Colon (tissue), 2 donors: Measurements from ENCODE around the gene PSMB5.

Source experiments
- FAIRE-seq: peaks from 2 replicates; lab custom pipeline; 2012; peaks lifted over from hg19 to GRCh38; lab: Jason Lieb, UNC
- donor health status: control.
- donor health status: control.

Gene PSMB5

DNA sequence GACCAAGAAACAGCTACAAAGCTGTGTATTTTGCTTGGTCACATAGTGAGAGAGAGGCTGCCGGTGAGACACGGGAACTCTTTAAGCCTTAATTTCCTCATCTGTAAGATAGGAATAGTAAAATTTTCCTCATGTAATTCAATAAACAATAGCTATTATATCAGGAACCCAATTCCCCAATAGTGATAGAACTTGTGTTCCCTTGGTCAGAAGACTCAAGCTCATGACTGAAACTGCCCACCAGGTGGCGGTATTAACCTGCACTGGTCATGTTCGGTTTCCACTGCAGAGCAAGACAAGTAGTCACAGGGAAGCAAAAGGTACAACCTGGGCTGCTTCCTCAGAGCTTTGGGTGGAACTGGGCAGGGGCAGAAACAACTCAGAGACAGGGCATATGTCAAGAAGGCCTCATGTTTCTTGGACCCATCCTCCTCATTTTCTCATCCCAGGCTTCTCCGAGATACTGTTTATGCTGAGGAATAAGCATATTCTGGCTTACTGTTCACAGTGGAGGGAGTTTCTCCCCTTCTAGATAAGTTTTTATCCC, 48.1 kb downstream of the PSMB5 start:
- no peak for FAIRE-seq

DNA sequence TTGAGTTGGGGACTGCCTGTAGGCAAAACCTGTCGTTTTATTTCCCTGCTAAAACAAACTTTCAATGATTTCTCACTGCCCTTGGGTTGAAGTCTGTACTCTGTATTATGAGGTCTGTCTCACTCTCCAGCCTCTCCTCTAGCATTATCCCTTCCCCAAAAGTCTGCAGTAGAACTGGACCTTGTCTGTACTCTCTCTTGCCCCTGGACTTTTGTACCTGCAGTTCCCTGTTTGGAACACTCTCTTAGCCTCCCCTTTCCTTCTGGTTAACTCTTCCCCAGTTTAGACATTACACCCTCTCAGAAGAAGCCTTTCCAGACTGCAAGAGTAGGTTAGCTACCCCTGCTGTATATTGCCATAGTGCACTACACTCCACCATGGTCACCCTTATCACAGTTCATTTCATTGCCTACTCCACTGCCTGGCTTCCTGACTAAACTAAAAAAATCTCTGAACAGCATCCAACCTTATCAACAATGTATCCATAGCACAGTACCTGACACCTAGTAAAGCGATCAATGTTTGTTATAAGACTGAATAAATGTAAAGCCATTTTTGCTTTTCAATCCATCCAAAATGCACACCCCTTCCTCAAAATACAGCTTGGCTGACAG, 48.7 kb downstream of the PSMB5 start:
- FAIRE-seq, result no peak

GRCh38 chr14:22984959-22985658, 49.6 kb downstream of the PSMB5 start:
- FAIRE-seq, result no peak

- no peak for FAIRE-seq
These were observed 52.0 kb downstream of the PSMB5 start, which contains the start of gene AJUBA for GRCh38 chr14:22982477-22983245. TSS of gene AJUBA (minus strand) at chr14:22982551. CDS start at chr14:22982266, 285 bp downstream.

DNA sequence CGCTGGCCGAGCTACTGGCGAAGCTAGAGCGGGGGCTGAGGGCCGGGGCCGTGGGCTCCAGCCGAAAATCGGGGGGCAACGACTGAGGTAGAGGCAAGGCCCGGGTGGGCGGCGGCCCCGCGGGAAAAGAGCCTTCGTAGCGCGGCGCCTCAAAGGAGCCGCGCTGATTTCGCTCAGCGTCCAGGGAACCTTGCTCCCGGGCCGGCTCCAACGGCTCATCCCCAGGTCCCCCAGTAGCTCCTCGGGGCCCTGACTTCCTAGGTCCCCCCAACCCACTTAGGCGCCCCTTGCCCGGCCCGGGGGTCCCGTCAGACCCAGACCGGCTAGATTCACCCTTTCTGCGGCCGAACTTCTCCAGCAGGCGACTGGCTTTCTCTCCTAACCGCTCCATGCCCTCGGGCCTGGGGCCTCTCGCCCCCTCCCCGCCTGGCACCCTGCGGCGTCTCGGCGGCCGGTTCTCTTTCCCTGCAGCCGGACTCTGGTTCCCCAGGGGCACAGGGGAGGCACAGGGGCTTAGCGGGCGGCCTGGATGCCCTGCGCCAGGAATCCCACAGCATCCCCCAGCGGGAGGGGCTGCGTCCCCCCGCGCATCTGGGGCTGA, 52.7 kb downstream of the PSMB5 start:
- no peak for FAIRE-seq

DNA sequence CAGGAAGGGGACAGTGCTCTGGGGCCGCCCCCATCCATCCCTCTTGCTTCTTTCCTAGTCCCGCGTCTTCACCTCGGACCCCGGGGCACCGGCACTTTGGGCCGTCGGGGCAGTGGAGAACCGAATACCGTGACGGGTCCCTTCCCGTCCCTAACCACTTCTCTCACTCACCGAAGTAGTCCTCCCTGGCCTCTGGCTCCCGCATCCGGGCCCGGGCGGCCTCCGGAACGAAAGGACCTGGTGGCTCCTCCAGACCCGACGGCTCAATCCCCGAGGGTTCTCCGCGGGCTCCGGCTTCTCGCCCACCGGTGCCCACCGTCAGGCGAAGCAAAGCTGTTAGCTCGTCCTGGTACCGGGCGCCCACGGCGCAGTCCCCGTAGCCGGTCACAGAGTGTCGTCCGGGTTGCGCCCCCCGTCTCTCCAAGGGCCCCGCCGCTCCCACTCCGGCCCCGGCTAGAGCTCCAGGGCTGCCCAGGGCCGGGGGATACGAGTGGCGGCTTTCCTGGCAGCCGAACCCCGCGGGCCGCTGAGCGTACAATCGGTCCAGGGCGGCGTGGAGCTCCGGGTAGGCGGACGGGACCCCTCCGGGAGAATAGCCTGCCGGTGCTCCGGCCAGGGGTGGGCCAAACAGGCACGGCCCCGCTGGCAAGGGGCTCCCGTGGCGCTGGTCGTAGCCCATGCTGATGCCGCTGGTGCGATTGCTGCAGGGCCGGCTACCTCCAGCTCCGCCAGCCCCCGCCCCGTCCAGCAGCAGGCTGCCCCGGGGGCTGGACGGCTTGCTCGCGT, 53.4 kb downstream of the PSMB5 start:
- FAIRE-seq, result no peak

DNA sequence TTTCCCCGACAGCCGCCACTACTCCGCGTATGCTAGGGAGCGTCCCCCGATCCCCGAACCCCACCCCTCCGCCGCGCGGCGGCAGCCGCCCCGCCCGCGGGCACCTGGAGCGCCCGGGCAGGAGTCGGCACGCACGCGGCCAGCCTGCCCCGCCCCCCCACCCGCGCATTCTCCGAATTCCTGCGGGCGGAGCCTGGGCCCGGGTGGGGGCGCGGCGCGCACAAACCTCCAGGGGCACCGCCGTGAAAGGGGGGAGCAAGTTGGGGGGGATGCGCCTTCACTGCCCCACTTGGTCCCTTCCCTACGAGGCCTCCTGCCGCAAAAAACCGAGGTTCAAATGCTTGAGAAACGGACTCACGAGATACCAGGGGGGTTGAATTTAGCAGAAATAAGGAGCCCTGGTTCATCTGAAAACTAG, 54.0 kb downstream of the PSMB5 start:
- no peak for FAIRE-seq

- FAIRE-seq, result no peak
These were observed 54.8 kb downstream of the PSMB5 start for GRCh38 chr14:22979748-22980392.

DNA sequence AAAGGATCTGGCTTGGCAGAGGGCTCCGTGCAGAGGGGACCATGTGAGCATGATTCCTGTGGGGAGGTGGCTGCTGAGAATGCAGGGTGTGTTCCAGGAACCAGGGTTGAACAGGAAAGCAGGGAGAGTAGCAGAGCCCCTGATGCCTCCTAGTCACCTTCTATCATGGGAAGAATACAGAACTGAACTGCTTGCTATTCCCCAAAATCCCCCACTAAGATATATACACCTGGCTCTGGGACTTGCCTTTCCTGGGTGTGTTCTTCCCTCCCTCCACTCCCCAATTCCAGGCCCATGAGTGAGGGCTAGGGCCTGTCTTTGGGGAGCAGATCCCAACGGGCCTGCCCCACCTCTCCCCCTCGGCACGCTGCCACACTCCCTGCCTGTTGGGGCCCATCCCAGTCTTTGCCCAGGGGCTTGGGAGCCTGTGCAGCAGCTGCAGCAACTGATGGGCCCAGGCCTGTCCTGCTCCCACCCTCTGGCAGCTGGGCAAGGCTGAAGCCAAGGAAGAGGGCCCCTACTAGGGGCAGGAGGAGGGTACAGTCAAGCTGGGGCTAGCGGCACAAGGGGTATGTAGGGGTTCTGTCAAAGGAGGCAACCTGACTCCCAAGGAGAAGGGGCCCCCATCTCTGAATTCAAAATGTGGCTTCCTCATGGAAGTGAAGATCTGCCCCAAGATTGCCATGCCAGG, 55.6 kb downstream of the PSMB5 start:
- FAIRE-seq, result no peak

- FAIRE-seq, result no peak
These were observed 56.2 kb downstream of the PSMB5 start for GRCh38 chr14:22978487-22978837.

DNA sequence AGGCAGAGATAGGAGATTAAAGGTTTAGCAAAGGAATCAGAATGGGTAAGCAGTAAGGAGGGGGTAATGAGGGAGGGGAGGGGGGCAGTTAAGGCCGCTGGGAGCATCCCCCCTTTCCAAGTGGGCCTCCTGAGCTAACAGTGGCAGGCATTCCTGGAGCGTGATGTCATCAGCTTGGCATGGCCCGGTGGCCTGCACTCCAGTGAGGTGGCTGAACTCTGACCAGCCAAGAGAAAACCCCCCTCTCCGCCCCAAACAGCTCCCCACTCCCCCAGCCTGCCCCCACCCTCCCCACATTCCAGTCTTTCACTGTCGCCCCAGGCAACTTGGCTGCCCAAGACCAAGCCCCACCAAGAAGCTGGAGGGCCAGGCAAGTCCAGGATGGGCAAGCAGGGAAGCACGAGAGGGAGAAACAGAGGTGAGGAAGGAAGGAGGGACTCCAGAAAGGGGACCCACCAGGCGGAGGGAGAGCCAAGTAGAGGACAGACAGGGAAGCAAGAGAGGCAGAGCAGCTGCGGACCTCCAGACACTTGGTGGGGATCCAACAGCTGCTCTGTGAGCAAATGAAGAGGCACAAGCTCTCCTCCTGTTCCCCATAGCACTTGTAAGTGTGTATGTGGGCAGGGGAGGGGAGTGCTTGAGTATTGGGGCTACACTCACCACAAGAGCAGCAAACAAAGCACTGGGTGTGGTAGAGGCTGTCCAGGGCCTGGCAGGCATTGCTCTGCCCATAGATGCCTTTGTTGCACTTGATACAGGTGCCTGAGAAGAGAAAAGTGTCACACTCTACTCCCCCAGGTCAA, 56.8 kb downstream of the PSMB5 start:
- no peak for FAIRE-seq

- no peak for FAIRE-seq
These were observed 57.3 kb downstream of the PSMB5 start for GRCh38 chr14:22977434-22977683.

DNA sequence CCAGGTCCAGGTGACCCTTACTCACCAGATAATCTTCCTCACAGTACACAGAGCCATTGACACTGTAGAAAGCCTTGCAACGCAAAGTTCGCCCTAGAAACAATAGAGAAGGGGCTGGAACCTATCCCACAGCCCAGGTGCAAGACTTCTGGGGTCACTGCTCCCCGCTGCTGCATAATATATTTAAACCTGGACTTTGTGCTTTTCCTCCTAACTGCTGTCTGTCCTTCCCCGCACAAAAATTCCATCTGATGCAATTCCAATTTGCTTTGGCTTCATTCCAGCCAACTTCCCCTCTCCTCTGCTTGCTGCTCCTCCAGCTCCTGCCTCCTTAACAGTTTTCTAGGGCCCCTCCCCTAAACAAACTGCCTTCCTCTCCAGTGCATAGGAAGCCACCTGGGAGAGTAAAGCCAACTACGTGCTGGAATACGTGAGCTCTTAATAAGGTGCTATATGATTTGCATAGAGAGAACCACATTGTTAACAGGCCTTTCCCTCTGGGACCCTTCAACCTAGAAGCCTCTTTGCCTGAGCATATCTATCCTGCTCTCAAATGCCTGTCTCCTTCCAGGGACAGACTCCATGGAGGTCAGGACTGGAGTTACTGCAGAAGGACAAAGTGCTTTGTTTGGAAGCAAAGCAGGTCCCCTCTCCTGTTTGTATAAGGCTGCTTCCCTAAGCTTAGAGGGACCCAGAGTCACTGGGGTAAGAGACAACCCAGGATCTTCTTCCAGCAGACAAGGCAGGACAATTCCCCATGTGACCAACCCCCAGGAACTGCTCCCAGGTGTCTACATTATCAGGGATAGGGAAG, 57.9 kb downstream of the PSMB5 start:
- FAIRE-seq, result no peak
